ENCODE results near the gene UBE3D.

UBE3D gene

DNA sequence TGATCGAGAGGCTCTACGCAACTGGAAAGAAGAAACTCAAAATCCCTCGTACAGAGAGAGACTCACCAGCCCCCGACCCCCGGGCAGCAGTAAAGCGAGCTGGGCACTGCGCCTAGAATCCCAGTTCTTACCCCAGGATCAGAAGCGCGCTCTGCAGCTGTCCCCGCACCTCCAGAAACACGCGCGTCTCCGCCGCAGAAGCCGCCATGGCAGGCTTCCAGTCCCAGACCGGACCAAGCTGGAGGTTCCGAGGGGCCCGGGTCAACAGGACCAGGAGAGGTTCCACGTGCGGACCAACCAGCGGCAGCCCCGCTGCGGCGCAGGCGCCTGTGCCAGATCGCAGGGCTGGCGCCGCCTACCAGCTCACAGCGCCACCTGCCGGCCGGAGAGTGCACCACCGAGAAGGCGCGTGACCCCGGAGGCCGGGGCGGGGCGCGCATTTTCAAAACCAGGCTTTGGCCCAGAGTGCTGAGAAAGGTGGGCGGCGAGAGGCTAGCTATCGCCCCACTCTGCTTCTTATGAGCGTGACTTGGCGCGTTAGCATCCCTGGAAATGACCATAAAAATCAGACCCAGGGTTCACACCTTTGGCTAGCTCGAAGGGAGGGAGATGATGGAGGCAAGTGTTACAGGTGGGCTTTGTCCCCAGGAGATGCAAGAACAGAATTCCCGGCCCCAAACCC is at the start of gene UBE3D:
UBE3D (minus strand) TSS at position 331 of the 682 bp plus-strand sequence; CDS start at position 208, 123 bp downstream.
- DNase-seq (ENCODE audit: low spot score) = peak; percentile 89

- no peak for DNase-seq (ENCODE audit: low spot score)
Observed at GRCh38 chr6:83114164-83114563, 48.5 kb upstream of the UBE3D start.

- DNase-seq (ENCODE audit: low spot score) = no peak
Observed at GRCh38 chr6:83113258-83113657, 47.6 kb upstream of the UBE3D start.

DNA sequence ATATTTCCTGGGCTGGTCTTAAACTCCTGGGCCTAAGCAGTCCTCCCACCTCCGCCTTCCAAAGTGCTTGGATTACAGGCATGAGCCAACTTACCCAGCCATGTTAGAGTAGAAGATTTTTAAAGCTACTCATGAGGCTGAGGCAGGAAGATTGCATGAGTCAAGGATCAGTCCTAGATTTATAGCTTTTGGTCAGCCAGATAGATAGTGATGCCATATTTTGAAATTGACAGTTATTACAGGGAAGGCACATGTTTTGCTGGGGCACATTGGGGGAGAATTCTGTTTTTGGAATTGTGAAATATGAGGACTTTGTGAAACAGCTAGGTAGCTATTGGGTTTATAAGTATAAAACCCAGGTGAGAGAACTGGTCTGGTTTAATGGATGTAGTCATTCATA is 42.7 kb upstream of the UBE3D start:
- DNase-seq (ENCODE audit: low spot score) = no peak

- DNase-seq (ENCODE audit: low spot score) = no peak
Observed at GRCh38 chr6:83098589-83098988, 32.9 kb upstream of the UBE3D start.

DNA sequence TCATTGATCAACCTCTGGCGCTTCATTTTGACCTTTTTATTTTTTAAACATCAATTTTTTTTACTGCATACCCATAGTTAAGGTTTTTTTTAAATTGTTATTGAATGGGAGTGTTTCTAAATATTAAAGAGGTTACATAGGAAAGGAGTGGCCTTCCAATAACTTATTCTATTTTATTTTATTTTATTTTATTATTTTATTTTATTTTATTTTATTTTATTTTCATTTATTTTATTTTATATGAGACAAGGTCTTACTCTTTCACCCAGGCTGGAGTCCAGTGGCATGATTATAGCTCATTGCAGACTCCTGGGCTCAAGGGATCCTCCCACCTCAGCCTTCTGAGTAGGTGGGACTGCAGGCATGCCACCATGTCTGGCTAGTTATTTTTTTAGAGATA is 32.0 kb upstream of the UBE3D start:
- no peak for DNase-seq (ENCODE audit: low spot score)

GRCh38 chr6:83097204-83097603 is 31.6 kb upstream of the UBE3D start:
- DNase-seq (ENCODE audit: low spot score) = no peak

- DNase-seq (ENCODE audit: low spot score) = no peak
Observed at GRCh38 chr6:83096791-83097190, 31.1 kb upstream of the UBE3D start.

GRCh38 chr6:83092756-83093399 is 27.2 kb upstream of the UBE3D start:
- no peak for DNase-seq (ENCODE audit: low spot score)

DNA sequence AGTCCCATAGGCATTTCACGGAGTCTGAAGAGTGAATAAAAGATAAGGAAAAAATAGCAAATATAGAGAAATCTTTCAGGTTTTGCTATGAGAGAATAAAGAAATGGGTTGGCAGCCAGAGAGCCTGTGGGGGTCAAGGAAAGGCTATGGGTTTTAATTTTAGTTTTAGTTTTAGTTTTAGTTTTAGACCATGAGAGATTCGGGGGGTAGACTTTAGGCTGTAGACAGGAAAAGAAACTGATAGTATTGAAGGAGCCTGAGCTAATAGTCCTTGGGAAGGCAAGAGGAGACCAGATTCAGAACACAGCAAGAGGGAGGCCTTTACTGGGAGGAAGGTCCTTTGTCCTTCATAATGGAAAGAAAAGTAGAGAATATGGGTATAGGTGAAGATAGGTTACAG is 21.1 kb upstream of the UBE3D start:
- no peak for DNase-seq (ENCODE audit: low spot score)

DNA sequence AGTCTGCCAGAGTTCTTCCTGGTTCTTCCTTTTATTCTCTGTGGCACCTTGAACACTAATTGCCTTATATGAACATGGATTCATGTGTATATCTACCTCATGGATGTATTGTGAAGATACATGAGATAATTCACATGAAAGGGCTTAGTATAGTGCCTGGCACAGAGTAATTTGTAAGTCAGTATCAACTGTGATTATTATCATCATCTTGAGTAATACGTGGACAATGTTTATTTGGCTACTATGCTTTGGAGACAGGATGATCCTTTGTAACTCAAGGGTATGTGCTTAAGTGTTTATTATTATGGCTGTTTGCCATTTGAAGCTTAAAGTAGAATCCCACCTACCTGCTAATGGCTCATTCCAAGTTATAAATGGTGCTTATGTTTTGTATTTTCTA is 17.8 kb upstream of the UBE3D start:
- DNase-seq (ENCODE audit: low spot score) = no peak

- DNase-seq (ENCODE audit: low spot score) = no peak
Observed at GRCh38 chr6:83073615-83074014, 8.0 kb upstream of the UBE3D start.

DNA sequence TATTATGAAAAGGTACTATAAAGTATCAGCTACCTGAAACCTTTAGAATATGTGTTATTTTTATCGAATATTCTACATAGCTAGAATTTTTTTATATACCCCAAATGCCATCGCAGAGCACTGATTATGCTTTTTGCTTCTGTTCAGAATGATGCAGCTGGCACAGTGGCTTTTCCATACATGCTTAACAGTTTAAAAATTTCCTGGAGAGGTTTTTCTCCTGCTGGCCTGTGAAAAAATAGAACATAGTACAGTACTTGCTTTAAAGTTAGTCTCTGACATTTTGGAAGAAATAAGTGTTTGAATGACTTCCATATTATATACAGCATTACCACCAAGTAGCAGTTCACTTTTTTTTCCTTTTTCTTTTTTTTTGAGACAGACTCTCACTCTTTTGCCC is 7.1 kb upstream of the UBE3D start:
- no peak for DNase-seq (ENCODE audit: low spot score)

DNA sequence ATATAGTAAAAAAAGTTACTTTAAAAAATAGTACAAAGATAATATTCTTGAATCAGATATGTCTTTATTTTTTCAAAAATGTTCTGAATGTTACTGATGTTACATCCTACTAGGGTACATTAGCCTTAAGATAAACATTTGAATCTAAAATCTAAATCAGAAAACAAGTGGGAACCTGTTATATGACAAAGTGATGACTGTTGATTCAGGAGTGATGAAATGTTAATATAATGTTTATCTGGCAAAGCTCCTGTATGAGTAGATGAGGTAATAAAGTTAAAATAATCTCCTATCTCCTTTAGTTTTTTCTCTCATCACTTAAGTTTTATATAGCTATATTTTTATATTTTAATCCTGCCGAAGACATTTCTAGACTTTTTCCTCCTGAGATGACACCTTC is 6.1 kb upstream of the UBE3D start:
- DNase-seq (ENCODE audit: low spot score) = no peak

- DNase-seq (ENCODE audit: low spot score) = no peak
Observed at GRCh38 chr6:83071023-83071422, 5.4 kb upstream of the UBE3D start.

- no peak for DNase-seq (ENCODE audit: low spot score)
Observed at GRCh38 chr6:83069633-83070032, 4.0 kb upstream of the UBE3D start.

DNA sequence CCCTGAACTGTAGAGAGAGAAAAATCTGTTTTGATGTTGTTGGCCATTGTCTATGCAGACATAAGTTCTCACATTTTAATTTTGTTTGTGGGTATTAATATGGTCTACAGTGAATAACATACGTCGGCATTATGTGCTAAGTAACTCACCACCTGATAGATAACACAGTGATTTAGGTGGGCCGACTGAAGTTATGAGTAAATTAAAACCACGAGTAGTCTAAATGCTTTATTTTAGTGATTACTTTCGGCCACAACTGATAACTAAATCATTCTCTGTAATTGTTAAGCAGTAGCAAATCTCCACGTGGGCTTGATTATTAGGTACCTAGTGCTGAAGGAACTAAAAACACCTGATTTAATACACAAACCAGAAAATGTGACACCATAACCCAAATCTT is 3.0 kb upstream of the UBE3D start:
- DNase-seq (ENCODE audit: low spot score) = no peak

DNA sequence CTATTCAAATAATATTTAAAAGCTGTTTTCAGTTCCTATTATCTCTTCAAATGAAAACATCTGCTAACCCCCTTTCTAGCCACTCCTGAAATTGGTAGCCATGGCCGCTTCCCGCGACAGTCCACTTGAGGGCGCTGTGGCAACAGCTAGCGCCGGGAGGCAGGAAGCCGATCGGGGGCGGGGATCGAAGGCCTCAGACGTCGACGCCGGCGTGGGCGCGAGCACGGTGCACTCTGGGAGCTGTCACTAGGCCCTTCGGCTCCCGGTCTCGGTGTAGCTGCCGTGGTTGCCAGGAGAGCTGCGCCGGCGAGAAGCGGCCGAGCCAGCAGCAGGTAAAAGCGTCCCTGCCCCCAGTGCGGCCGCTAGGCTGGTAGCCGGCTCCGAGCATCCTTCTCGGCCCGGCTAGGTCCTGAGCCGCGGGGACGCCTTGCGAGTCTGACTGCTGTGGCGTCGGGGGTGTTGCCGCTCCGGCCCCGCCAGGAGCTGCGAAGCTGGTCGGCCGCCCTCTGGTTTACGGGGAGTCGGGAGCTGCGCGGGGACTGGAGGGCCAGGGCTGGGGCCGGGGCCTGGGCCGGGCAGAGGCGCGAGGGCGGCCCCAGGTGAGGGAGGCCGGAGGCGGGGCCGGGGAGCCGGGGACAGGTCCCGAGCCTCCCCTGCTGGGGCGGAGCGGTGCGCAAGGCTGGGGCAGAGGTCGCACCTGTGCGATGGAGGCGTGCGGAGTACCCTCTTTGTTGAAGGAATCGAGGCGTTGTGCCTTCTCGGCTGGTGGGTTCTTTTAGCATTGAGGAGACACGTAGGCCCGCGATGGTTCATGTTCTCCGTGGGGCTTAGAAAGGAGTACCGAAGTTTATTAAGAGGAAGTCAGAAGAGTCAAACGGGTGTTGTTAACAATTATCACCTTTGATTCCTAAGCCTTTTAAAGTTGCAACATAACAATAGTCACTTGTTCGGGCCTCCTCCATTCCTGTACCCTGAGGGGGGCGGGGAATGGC is 2.1 kb upstream of the UBE3D start, which contains the start of gene DOP1A:
DOP1A (plus strand) TSS at position 224 of the 992 bp plus-strand sequence. CDS start 29,307 bp downstream, outside the sequence.
- DNase-seq (ENCODE audit: low spot score) = peak; percentile 96

DNA sequence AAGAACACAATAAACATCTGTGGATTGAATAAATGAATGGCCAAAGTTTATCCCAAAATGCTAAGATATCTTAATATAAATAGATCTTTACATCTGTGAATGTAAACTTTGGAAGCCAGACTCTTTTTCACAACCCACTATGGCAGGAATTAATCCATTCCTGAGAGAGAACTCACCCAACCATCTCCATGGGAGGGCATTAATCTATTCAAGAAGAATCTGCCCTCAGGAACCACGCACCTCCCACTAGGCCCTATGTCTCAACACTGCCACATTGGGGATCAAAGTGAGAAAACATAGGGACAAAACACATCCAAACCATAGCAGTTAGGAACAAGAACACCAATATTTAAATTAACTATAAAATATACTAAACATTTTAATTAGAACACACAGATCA is 3.4 kb downstream of the UBE3D start:
- DNase-seq (ENCODE audit: low spot score) = no peak

DNA sequence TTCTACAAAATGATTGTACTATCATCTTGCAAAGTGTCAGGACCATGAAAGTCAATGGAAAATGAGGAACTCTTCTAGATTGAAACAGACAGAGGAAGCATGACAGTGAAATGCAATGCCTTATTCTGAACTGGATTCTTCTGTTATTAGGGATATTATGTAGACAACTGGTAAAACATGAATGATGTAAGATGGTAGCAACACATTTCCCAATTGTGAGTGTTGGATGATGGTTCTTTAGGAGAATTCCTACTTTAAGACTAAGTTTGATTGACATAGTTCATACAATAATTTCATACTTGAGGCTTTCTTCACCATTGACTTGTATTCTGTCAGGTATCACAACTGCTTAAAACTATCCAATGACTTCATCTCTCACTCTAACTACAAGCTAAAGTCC is 4.5 kb downstream of the UBE3D start:
- DNase-seq (ENCODE audit: low spot score) = no peak

GRCh38 chr6:83057705-83058321 is 7.8 kb downstream of the UBE3D start:
- peak; percentile 13 for DNase-seq (ENCODE audit: low spot score)

GRCh38 chr6:83055366-83055964 is 10.2 kb downstream of the UBE3D start:
- DNase-seq (ENCODE audit: low spot score) = peak; percentile 49

Measured in hematopoietic multipotent progenitor cell treated with erythropoietin and hydrocortisone succinate and interleukin-3 and kit ligand, for 15 days (in vitro differentiated cells).